NB4 (cell line): ENCODE results near the gene CHN1.

Source experiments
- CTCF ChIP-seq: IDR thresholded peaks from one replicate; pipeline ENCODE4 v1.5.1; 2012; ENCODE audit warnings: low read depth, low read length
- MAX ChIP-seq: IDR thresholded peaks from 2 replicates; pipeline ENCODE4 v1.6.1; 2011; ENCODE audit warnings: low read depth, low read length
- MYC ChIP-seq: IDR thresholded peaks from 2 replicates; pipeline ENCODE4 v1.6.1; 2011; ENCODE audit warnings: low read depth, low read length
- POLR2A ChIP-seq: IDR thresholded peaks from 2 replicates; pipeline ENCODE4 v1.6.1; 2011; ENCODE audit warnings: mild to moderate bottlenecking; ENCODE audit not compliant: insufficient read length; ENCODE audit errors: extremely low read depth

- TF ChIP-seq CTCF (no peak), POLR2A (no peak), MAX (no peak), MYC (no peak)
Observed at GRCh38 chr2:174750923-174751441, 254.2 kb downstream of the CHN1 start.
